Natural killer cell (primary cell): ENCODE results near the gene METTL1. TPM values are rescaled to one million over a fixed set of nuclear protein-coding genes. Genes with fewer than 3 reads are reported as not detected.

ENCODE experiments used
- ATAC-seq, 3 donors: fragments of 150-1000 bp in 2 of 3; fragments of 200-7000 bp in 1 of 3; cut with Tn5 transposase; 1 replicate in 1 of 3; 2 replicates in 2 of 3; pipeline ENCODE4 v1.10.0; 2021; ENCODE audit warnings: mild to moderate bottlenecking in 2 of 3, moderate library complexity in 2 of 3
- DNase-seq, 2 donors: peaks; one replicate each; pipeline versions ENCODE4 v3.0.0 to v3.0.0-alpha.2; 2013 to 2021; ENCODE audit warnings: mixed read lengths in 1 of 2
- H3K27ac ChIP-seq: one replicate; pipeline ENCODE4 v1.5.1; 2013; ENCODE audit warnings: mild to moderate bottlenecking, low read length
- H3K27me3 ChIP-seq: one replicate; pipeline ENCODE4 v1.6.1; 2013; ENCODE audit warnings: low read length; ENCODE audit not compliant: control insufficient read depth, insufficient read depth
- H3K36me3 ChIP-seq: one replicate; pipeline ENCODE4 v1.6.1; 2013; ENCODE audit warnings: low read length; ENCODE audit not compliant: control insufficient read depth, insufficient read depth
- H3K4me1 ChIP-seq: one replicate; pipeline ENCODE4 v1.6.1; 2013; ENCODE audit warnings: low read length; ENCODE audit not compliant: control insufficient read depth, insufficient read depth
- H3K4me3 ChIP-seq: one replicate; pipeline ENCODE4 v1.5.1; 2013; ENCODE audit warnings: low read length
- H3K9me3 ChIP-seq: one replicate; pipeline ENCODE4 v1.6.1; 2013; ENCODE audit warnings: low read length; ENCODE audit not compliant: control insufficient read depth, insufficient read depth
- H3K27ac Mint-ChIP-seq, 2 donors: one replicate each; pipeline ENCODE4 v1.8.0; 2022; ENCODE audit warnings: mild to moderate bottlenecking in 2 of 2, mixed read lengths in 2 of 2, moderate library complexity in 1 of 2
- H3K27me3 Mint-ChIP-seq, 2 donors: one replicate each; pipeline ENCODE4 v1.8.0; 2022; ENCODE audit warnings: low read depth in 2 of 2, mixed read lengths in 2 of 2
- H3K36me3 Mint-ChIP-seq: one replicate; pipeline ENCODE4 v1.8.0; 2022; ENCODE audit warnings: mixed read lengths
- H3K4me1 Mint-ChIP-seq, 2 donors: one replicate each; pipeline ENCODE4 v1.8.0; 2022; ENCODE audit warnings: mixed read lengths in 2 of 2
- H3K4me3 Mint-ChIP-seq: one replicate; pipeline ENCODE4 v1.8.0; 2022; ENCODE audit warnings: mild to moderate bottlenecking, moderate library complexity, mixed read lengths
- H3K9me3 Mint-ChIP-seq, 2 donors: one replicate each; pipeline ENCODE4 v1.8.0; 2022; ENCODE audit warnings: mixed read lengths in 2 of 2
- WGBS: methylation state at CpG from one replicate; pipeline ENCODE4 v1.1.7; 2013; ENCODE audit warnings: missing lambda C conversion rate; ENCODE audit not compliant: insufficient coverage; 5-methylcytosine and 5-hydroxymethylcytosine counted together
- intact Hi-C: fragments of 100-400 bp; cut with micrococcal nuclease; formaldehyde crosslinking; loops from one replicate; pipeline ENCODE4 v1.14.2; 2022
- total RNA-seq, 4 donors: library from RNA; stranded (reverse); fragments of 120-200 nt in 1 of 4; gene quantifications; one replicate each; pipeline versions ENCODE4 v1.2.3 to v1.2.4, GENCODE V29; 2013 to 2022
- TF ChIP-seq, protein P1 (sequence below): fragments of 200-600 bp; IDR thresholded peaks from one replicate; pipeline ENCODE4 v1.8.0; 2022; ENCODE audit warnings: antibody characterized with exemption

Gene METTL1
- total RNA-seq, 3 donors from 2014 or later (not counting 1 experiment from before 2014, with no cell fraction given), result 8.0 to 12.5 (median 8.8) TPM

- Mint-ChIP-seq H3K27ac (peak overlapping the region; percentile 49 to 50), H3K27me3 (no peaks in the 10 kb centered on the region), H3K4me3 (no peak overlapping the region), H3K4me1 (peaks cover 26 to 36% of the 10 kb centered on the region in 2 donors), H3K9me3 (no peaks in the 10 kb centered on the region), H3K36me3 (peaks cover 7% of the 10 kb centered on the region)
- intact Hi-C loops, result no loop called here
- Histone ChIP-seq H3K4me1 (peaks cover 8% of the 10 kb centered on the region), H3K4me3 (no peak overlapping the region), H3K36me3 (peaks cover 75% of the 10 kb centered on the region), H3K27me3 (no peaks in the 10 kb centered on the region), H3K9me3 (no peaks in the 10 kb centered on the region), H3K27ac (no peak overlapping the region)
- TF ChIP-seq, protein P1, sequence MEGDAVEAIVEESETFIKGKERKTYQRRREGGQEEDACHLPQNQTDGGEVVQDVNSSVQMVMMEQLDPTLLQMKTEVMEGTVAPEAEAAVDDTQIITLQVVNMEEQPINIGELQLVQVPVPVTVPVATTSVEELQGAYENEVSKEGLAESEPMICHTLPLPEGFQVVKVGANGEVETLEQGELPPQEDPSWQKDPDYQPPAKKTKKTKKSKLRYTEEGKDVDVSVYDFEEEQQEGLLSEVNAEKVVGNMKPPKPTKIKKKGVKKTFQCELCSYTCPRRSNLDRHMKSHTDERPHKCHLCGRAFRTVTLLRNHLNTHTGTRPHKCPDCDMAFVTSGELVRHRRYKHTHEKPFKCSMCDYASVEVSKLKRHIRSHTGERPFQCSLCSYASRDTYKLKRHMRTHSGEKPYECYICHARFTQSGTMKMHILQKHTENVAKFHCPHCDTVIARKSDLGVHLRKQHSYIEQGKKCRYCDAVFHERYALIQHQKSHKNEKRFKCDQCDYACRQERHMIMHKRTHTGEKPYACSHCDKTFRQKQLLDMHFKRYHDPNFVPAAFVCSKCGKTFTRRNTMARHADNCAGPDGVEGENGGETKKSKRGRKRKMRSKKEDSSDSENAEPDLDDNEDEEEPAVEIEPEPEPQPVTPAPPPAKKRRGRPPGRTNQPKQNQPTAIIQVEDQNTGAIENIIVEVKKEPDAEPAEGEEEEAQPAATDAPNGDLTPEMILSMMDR, result no peak
- WGBS, result 94% methylated on average over 4 of the region's 4 CpGs
- ATAC-seq (no peak), DNase-seq (no peak)
Measured at GRCh38 chr12:57734591-57734990, 37.3 kb downstream of the METTL1 start.

DNA sequence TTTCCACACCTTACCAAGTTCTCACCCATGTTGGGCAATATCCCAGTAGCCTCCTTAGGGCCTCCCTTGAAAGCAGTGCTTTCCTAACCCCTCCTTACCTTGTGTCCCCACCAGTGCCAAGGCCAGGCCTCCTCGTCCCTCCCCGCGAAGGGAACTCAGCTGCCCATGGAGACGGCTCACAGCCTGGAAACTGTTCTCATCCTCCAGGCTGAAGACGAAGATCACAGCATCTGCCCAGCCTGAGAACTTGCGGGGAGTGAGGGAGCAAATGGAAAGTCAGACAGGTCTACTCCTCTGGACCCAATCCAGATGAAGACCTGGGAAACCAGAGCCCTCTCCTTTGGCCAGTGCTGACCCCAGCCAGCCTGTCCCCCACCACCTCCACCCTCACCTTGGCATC lies 38.0 kb downstream of the METTL1 start:
- TF ChIP-seq, protein P1, result no peak
- intact Hi-C loops, result no loop called here
- no peak for DNase-seq
- H3K9me3 ChIP-seq, result no peaks in the 10 kb centered on the region
- H3K27me3 Mint-ChIP-seq, result no peaks in the 10 kb centered on the region
- H3K4me1 ChIP-seq, result peaks cover 1% of the 10 kb centered on the region
- no peaks in the 10 kb centered on the region for H3K27me3 ChIP-seq
- peaks cover 19 to 29% of the 10 kb centered on the region in 2 donors for H3K4me1 Mint-ChIP-seq
- no peak overlapping the region for H3K27ac ChIP-seq
- peak overlapping the region in 1 of 2 donors; percentile 50 for H3K27ac Mint-ChIP-seq
- no peak for ATAC-seq
- H3K36me3 ChIP-seq, result peaks cover 74% of the 10 kb centered on the region
- H3K4me3 Mint-ChIP-seq, result no peak overlapping the region
- WGBS, result 94% methylated on average over 6 of the region's 6 CpGs
- no peak overlapping the region for H3K4me3 ChIP-seq
- H3K36me3 Mint-ChIP-seq, result peaks cover 7% of the 10 kb centered on the region
- H3K9me3 Mint-ChIP-seq, result no peaks in the 10 kb centered on the region

DNA sequence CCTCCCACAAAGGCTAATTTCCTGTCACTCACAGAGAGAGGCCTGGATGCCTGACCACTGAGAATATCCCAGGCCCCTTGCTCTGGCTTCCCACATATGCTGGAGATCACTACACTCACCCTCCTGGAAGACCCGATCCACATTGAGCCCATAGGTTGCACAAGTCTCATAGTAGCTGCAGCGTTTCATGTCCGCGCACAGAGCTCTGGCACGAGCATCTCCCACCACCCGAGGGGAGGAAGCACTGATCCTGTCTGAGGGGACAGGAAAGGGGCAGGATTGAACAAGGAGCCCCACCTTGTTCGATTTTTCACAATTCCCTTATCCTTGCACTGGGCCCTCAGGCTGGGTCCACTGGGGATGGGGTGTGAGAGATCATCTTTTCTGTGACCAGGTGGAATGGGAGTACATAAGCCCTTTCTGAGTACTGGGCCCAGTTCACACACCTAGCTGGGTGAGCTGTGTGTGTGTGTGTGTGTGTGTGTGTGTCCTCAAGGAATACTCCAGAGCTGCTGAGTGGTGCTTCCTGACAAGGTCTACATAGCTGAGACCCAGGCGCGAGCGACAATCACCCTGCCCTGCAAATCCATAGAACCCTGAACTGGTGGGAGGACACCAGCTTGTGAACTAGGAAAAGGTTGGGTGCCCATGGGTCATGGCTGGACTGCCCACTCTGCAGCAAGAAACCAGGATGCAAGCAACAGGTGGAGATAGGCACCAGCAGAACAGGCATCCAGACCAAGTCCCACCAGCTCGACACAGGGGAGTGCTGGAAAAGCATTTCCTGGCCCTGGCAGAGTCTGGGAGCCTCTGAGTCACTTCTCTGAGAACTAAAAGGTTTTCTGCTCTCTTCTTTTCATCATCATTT lies 38.9 kb downstream of the METTL1 start:
- no peaks in the 10 kb centered on the region for H3K27me3 Mint-ChIP-seq
- H3K36me3 Mint-ChIP-seq, result peaks cover 7% of the 10 kb centered on the region
- H3K4me3 Mint-ChIP-seq, result no peak overlapping the region
- ATAC-seq (no peak), DNase-seq (no peak)
- H3K27ac ChIP-seq, result no peak overlapping the region
- H3K27ac Mint-ChIP-seq, result no peak overlapping the region
- 96% methylated on average over 11 of the region's 11 CpGs for WGBS
- TF ChIP-seq, protein P1, result no peak
- H3K4me1 Mint-ChIP-seq, result peaks cover 18 to 29% of the 10 kb centered on the region in 2 donors
- no peak overlapping the region for H3K4me3 ChIP-seq
- no peaks in the 10 kb centered on the region for H3K27me3 ChIP-seq
- no peaks in the 10 kb centered on the region for H3K4me1 ChIP-seq
- intact Hi-C loops, result no loop called here
- H3K9me3 ChIP-seq, result no peaks in the 10 kb centered on the region
- H3K36me3 ChIP-seq, result peaks cover 80% of the 10 kb centered on the region
- H3K9me3 Mint-ChIP-seq, result no peaks in the 10 kb centered on the region
